HEK293T (cell line): ENCODE results near the gene BMP5.

Source experiments
- CTCF ChIA-PET: fragments of 350-600 bp; formaldehyde crosslinking; extraction: SDS; loops from one replicate; lab custom pipeline; 2021; ENCODE audit warnings: antibody characterized with exemption, inconsistent platforms; lab: Yijun Ruan, JAX
- POLR2A ChIA-PET: fragments of 350-600 bp; formaldehyde crosslinking; extraction: SDS; loops from one replicate; lab custom pipeline; 2020; ENCODE audit warnings: antibody characterized with exemption, inconsistent platforms; lab: Yijun Ruan, JAX
- DNase-seq: peaks from one replicate; pipeline ENCODE4 v3.0.0; 2012; ENCODE audit warnings: mixed read lengths; ENCODE audit errors: extremely low spot score
- ARNT ChIP-seq: fragments of 450-650 bp; IDR thresholded peaks from 2 replicates; pipeline ENCODE4 v1.6.1; 2017; ENCODE audit warnings: mild to moderate bottlenecking
- BHLHE40 ChIP-seq: fragments of 450-650 bp; IDR thresholded peaks from 2 replicates; pipeline ENCODE4 v1.6.1; 2016; ENCODE audit warnings: mild to moderate bottlenecking, moderate library complexity, borderline replicate concordance
- CTBP1 ChIP-seq: fragments of 450-650 bp; IDR thresholded peaks from 2 replicates; pipeline ENCODE4 v1.6.1; 2016; ENCODE audit warnings: borderline replicate concordance
- ELF4 ChIP-seq: fragments of 450-650 bp; IDR thresholded peaks from 2 replicates; pipeline ENCODE4 v1.6.1; 2017; ENCODE audit warnings: antibody characterized with exemption
- FOXA1 ChIP-seq: fragments of 450-650 bp; IDR thresholded peaks from 2 replicates; pipeline ENCODE4 v1.6.1; 2016; ENCODE audit warnings: mild to moderate bottlenecking
- FOXK2 ChIP-seq: fragments of 450-650 bp; IDR thresholded peaks from 2 replicates; pipeline ENCODE4 v1.6.1; 2016; ENCODE audit warnings: mild to moderate bottlenecking
- FOXM1 ChIP-seq: fragments of 450-650 bp; IDR thresholded peaks from 2 replicates; pipeline ENCODE4 v1.6.1; 2017; ENCODE audit warnings: mild to moderate bottlenecking, borderline replicate concordance
- HDGF ChIP-seq: fragments of 450-650 bp; IDR thresholded peaks from 2 replicates; pipeline ENCODE4 v1.6.1; 2017; ENCODE audit warnings: antibody characterized with exemption, borderline replicate concordance
- L3MBTL2 ChIP-seq: fragments of 450-650 bp; conservative IDR thresholded peaks from 2 replicates; pipeline ENCODE4 v1.6.1; 2016; ENCODE audit warnings: mild to moderate bottlenecking
- LEF1 ChIP-seq: fragments of 450-650 bp; IDR thresholded peaks from 2 replicates; pipeline ENCODE4 v1.6.1; 2017; ENCODE audit warnings: mild to moderate bottlenecking, borderline replicate concordance
- NFRKB ChIP-seq: fragments of 450-650 bp; IDR thresholded peaks from 2 replicates; pipeline ENCODE4 v1.6.1; 2016; ENCODE audit warnings: mild to moderate bottlenecking, moderate library complexity
- SP1 ChIP-seq: fragments of 450-650 bp; IDR thresholded peaks from 2 replicates; pipeline ENCODE4 v1.6.1; 2017
- SUZ12 ChIP-seq: fragments of 450-650 bp; IDR thresholded peaks from 2 replicates; pipeline ENCODE4 v1.6.1; 2016; ENCODE audit warnings: mild to moderate bottlenecking
- TARDBP ChIP-seq: fragments of 450-650 bp; IDR thresholded peaks from 2 replicates; pipeline ENCODE4 v1.6.1; 2016
- ZNF384 ChIP-seq: fragments of 450-650 bp; IDR thresholded peaks from 2 replicates; pipeline ENCODE4 v1.6.1; 2016
- TF ChIP-seq, protein P1 (sequence below): fragments of 450-650 bp; IDR thresholded peaks from 2 replicates; pipeline ENCODE4 v1.6.1; 2016

Gene BMP5

GRCh38 chr6:55822815-55823214 is 52.6 kb downstream of the BMP5 start:
- POLR2A ChIA-PET = no interaction called here
- no peak for DNase-seq
- TF ChIP-seq BHLHE40 (no peak), FOXM1 (no peak), CTBP1 (no peak), ARNT (no peak), SUZ12 (no peak), FOXA1 (no peak), HDGF (no peak), SP1 (no peak), NFRKB (no peak), FOXK2 (no peak), ZNF384 (no peak), L3MBTL2 (no peak), LEF1 (no peak), TARDBP (no peak)
- TF ChIP-seq, protein P1, sequence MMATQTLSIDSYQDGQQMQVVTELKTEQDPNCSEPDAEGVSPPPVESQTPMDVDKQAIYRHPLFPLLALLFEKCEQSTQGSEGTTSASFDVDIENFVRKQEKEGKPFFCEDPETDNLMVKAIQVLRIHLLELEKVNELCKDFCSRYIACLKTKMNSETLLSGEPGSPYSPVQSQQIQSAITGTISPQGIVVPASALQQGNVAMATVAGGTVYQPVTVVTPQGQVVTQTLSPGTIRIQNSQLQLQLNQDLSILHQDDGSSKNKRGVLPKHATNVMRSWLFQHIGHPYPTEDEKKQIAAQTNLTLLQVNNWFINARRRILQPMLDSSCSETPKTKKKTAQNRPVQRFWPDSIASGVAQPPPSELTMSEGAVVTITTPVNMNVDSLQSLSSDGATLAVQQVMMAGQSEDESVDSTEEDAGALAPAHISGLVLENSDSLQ = no peak
- CTCF ChIA-PET = no interaction called here

DNA sequence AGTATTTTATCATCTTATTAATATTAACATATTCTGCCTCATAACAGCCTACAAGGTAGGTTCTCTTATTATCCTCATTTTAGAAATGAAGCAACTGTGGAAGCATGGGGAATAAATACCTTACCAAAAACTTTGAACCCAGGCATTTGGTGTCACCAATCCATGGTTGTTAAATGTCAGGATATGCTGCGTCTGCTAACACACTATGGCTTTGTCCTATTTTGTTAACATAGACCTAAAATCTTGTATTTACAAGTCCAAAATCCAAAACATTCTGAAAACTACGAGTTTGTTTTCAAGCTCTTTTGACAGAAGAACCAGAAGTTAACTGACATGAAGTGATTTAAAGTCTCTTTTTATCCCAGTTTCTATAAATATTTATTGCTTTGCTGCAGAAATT is 53.4 kb downstream of the BMP5 start:
- ChIA-PET CTCF (no interaction called here), POLR2A (no interaction called here)
- TF ChIP-seq FOXK2 = no peak
- no peak for TF ChIP-seq TARDBP
- TF ChIP-seq, protein P1 = no peak

DNA sequence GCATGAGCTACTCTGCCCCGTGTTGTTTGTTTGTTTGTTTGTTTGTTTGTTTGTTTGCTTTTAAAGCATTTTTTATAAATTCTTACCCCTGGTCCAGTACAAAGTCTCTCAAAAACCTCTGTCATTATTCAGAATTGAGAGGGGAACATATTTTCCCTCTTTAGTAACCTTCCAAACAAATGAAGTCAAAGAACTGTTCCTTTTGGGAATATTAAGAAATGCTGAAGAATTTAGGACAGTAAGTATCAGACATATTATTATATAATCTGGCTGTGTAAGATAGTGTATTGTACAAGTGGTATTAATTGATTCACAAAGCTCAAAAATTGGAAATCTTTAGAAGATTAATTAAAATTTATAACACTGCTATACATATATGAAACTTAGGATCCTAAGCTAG is 54.7 kb downstream of the BMP5 start:
- TF ChIP-seq SUZ12 (no peak), ELF4 (no peak), BHLHE40 (no peak), CTBP1 (no peak), LEF1 (no peak), HDGF (no peak), ZNF384 (no peak), FOXM1 (no peak), ARNT (no peak), FOXA1 (no peak), NFRKB (no peak), TARDBP (no peak)
- TF ChIP-seq, protein P1 = no peak
- CTCF ChIA-PET = no interaction called here
- POLR2A ChIA-PET = no interaction called here

More for the DNA sequence above, 53.4 kb downstream of the BMP5 start:
- DNase-seq = no peak

GRCh38 chr6:55819811-55820210 is 55.6 kb downstream of the BMP5 start:
- POLR2A ChIA-PET = no interaction called here
- DNase-seq = no peak
- no peak for TF ChIP-seq BHLHE40
- TF ChIP-seq ELF4 = no peak
- no peak for TF ChIP-seq ZNF384
- TF ChIP-seq FOXM1 = no peak
- no peak for TF ChIP-seq L3MBTL2
- TF ChIP-seq HDGF = no peak
- no peak for TF ChIP-seq FOXA1
- no peak for TF ChIP-seq NFRKB
- TF ChIP-seq TARDBP = no peak
- TF ChIP-seq LEF1 = no peak
- CTCF ChIA-PET = interaction anchor here (0.6 kb wide), 1 partner anchor 29 kb away, joined by 3 read pairs; no protein-coding TSS in a partner anchor

More for the DNA sequence above, 54.7 kb downstream of the BMP5 start:
- DNase-seq = no peak

DNA sequence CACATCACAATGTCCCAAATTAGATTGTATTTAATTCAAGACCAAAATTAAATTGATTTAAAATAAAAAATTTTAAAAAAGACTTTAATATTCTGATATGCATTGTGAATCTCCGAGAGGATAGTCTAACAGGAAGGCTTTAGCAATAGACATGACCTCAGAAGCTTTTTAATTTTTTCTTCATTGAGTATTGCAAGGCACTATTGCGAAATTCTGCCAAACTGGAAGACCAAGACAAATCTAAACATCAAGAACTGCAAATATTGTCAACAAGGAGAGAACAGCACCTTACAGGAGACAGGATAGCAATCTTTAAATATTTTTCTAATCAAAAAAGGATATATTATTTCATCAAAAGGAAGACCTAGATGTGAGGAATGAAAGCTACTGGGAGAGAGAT is 56.9 kb downstream of the BMP5 start:
- ChIA-PET POLR2A (no interaction called here), CTCF (no interaction called here)
- no peak for DNase-seq
- no peak for TF ChIP-seq SUZ12
- no peak for TF ChIP-seq ZNF384
- no peak for TF ChIP-seq ARNT
- TF ChIP-seq FOXK2 = no peak
- no peak for TF ChIP-seq NFRKB
- no peak for TF ChIP-seq HDGF
- TF ChIP-seq BHLHE40 = no peak
- no peak for TF ChIP-seq FOXA1
- TF ChIP-seq CTBP1 = no peak
- TF ChIP-seq LEF1 = no peak
- TF ChIP-seq, protein P1 = no peak
- TF ChIP-seq FOXM1 = no peak
- no peak for TF ChIP-seq L3MBTL2
- TF ChIP-seq TARDBP = no peak
- no peak for TF ChIP-seq SP1
- no peak for TF ChIP-seq ELF4

DNA sequence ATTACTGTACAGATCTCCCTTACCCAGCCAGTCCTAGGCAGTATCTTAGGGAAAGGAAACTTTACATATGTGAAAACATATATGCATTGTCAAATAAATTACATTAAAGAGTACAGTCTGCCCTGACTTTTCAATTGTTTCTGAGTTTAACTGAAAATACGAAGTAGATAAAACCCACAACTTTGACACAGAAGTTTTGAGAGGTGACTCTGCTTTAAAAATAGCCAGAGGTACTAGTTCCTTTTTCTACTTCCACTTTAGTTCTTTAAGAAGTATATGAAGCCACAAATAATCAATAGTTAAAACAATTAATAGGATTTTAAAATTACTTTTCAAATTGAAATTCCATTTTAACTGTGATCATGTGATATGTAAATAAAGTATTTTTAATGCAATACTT is 62.9 kb downstream of the BMP5 start:
- TF ChIP-seq ARNT (no peak), SP1 (no peak), FOXA1 (no peak), HDGF (no peak), FOXK2 (no peak), LEF1 (no peak), ELF4 (no peak), NFRKB (no peak), CTBP1 (no peak), BHLHE40 (no peak), L3MBTL2 (no peak), TARDBP (no peak)
- CTCF ChIA-PET = no interaction called here
- no peak for DNase-seq
- POLR2A ChIA-PET = no interaction called here
